ENCODE measurements around the gene PLS1. TPM values are rescaled to one million over a fixed set of nuclear protein-coding genes. Genes with fewer than 3 reads are reported as not detected.
"Not testable (repeated sequence)": the region's sequence is repeated elsewhere in the genome, so short reads cannot be mapped to it uniquely, and the experiment has no call there.

PLS1 gene
- polyA plus RNA-seq (2011; rRNA removed) = 0.23 and 0.58 TPM in 2 replicates
- 0.09 and 0.15 TPM in 2 replicates for polyA minus RNA-seq (2011; rRNA and poly(A)+ RNA removed)

- H3K27me3 ChIP-seq (ENCODE audit: control insufficient read depth, insufficient read depth, low read length) = no peaks in the 10 kb centered on the region
- H3K36me3 ChIP-seq (ENCODE audit: control insufficient read depth, insufficient read depth, low read length) = no peaks in the 10 kb centered on the region
- no peak for DNase-seq (ENCODE audit: low read depth)
- POLR2A ChIA-PET = no interaction called here
- H3K4me3 ChIP-seq (ENCODE audit: low read depth, low read length) = peak within 1 kb of the TSS; percentile 74
- CTCF ChIA-PET = interaction anchor here (1.0 kb wide), 1 partner anchor 11 kb away, joined by 3 read pairs; no protein-coding TSS in a partner anchor
- no peak for TF ChIP-seq CTCF (IDR thresholded peaks at IDR 0.05; ENCODE audit: insufficient read depth, low read depth, low read length)
Measured at GRCh38 chr3:142595951-142596725, at the start of gene PLS1. Gene PLS1 (plus strand): TSS chr3:142596393. CDS start chr3:142664238, 67,845 bp downstream.

GRCh38 chr3:142549986-142550385, 46.2 kb upstream of the PLS1 start:
- no peak for TF ChIP-seq CTCF (IDR thresholded peaks at IDR 0.05; ENCODE audit: insufficient read depth, low read depth, low read length)
- Histone ChIP-seq H3K4me3 (ENCODE audit: low read depth, low read length) (no peak overlapping the region), H3K36me3 (ENCODE audit: control insufficient read depth, insufficient read depth, low read length) (peaks cover 2% of the 10 kb centered on the region; the same call in 1 of the 2 replicates), H3K27me3 (ENCODE audit: control insufficient read depth, insufficient read depth, low read length) (no peaks in the 10 kb centered on the region)
- DNase-seq (ENCODE audit: low read depth) = no peak
- CTCF ChIA-PET = no interaction called here
- POLR2A ChIA-PET = no interaction called here

- DNase-seq (ENCODE audit: low read depth); POLR2A ChIA-PET; H3K4me3 ChIP-seq (ENCODE audit: low read depth, low read length); H3K36me3 ChIP-seq (ENCODE audit: control insufficient read depth, insufficient read depth, low read length); H3K27me3 ChIP-seq (ENCODE audit: control insufficient read depth, insufficient read depth, low read length): not testable (repeated sequence)
- CTCF ChIA-PET = interaction anchor here (0.6 to 1.4 kb wide), 2 partner anchors 10 to 900 kb away, joined by 3 read pairs; no protein-coding TSS in a partner anchor
Measured at GRCh38 chr3:142552579-142552978, 43.6 kb upstream of the PLS1 start.

- Histone ChIP-seq H3K36me3 (ENCODE audit: control insufficient read depth, insufficient read depth, low read length) (peaks cover 2% of the 10 kb centered on the region; the same call in 1 of the 2 replicates), H3K4me3 (ENCODE audit: low read depth, low read length) (no peak overlapping the region), H3K27me3 (ENCODE audit: control insufficient read depth, insufficient read depth, low read length) (no peaks in the 10 kb centered on the region)
- TF ChIP-seq CTCF (IDR thresholded peaks at IDR 0.05; ENCODE audit: insufficient read depth, low read depth, low read length) = no peak
- ChIA-PET POLR2A (no interaction called here), CTCF (interaction anchor here (0.6 to 1.4 kb wide), 3 partner anchors 9 to 187 kb away, joined by 3 to 4 read pairs (median 3); no protein-coding TSS in a partner anchor)
- DNase-seq (ENCODE audit: low read depth) = no peak
Measured at GRCh38 chr3:142553741-142554140, 42.5 kb upstream of the PLS1 start.

GRCh38 chr3:142560118-142560517, 36.1 kb upstream of the PLS1 start:
- POLR2A ChIA-PET = no interaction called here
- no peaks in the 10 kb centered on the region for H3K27me3 ChIP-seq (ENCODE audit: control insufficient read depth, insufficient read depth, low read length)
- H3K4me3 ChIP-seq (ENCODE audit: low read depth, low read length) = no peak overlapping the region
- DNase-seq (ENCODE audit: low read depth) = no peak
- no peak for TF ChIP-seq CTCF (IDR thresholded peaks at IDR 0.05; ENCODE audit: insufficient read depth, low read depth, low read length)
- peaks cover 2% of the 10 kb centered on the region for H3K36me3 ChIP-seq (ENCODE audit: control insufficient read depth, insufficient read depth, low read length)
- CTCF ChIA-PET = no interaction called here

Measured in BJ (cell line).